ENCODE results near the gene CISH.

The CISH gene

DNA sequence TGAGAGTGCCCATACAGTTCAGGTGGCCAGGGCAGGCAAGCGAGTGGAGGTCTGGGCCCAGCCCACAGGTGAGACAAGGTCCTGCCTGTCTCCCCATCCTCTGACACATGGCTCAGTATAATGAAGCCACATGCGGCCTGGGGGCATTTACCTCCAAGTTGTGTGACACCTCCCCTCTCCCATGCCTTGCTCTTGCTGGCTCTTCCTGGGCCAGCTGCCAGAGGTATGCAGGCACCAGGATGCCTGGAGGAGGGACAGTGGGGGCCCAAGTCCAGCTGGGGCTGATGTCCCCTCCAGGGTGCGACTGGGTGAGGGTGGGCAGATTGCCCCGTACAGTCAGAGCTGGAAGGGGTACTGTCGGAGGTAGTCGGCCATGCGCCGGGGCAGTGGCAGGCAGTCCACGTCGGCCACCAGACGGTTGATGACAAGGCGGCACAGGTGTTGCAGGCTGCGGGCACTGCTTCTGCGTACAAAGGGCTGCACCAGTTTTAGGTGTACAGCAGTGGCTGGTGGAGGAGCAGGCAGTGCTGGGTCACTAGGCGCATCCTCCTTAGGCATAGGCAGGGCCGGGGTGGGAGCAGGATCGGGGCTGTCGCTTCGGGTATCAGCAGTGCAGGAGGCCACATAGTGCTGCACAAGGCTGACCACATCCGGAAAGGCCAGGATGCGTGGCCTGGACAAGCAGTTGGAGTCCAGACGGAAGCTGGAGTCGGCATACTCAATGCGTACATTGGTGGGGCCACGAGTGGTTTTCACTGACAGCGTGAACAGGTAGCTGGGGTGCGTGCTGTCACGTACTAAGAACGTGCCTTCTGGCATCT is 4.1 kb downstream of the CISH start:
- no peak for DNase-seq (ENCODE audit: low read depth)
- H3K4me3 ChIP-seq (ENCODE audit: low read depth, low read length) = no peak overlapping the region
- TF ChIP-seq MYC (IDR thresholded peaks at IDR 0.05; ENCODE audit: low read depth, low read length) = no peak
- no peak for TF ChIP-seq POLR2A (IDR thresholded peaks at IDR 0.05; ENCODE audit: extremely low read depth, insufficient read length)
- TF ChIP-seq, protein P1, sequence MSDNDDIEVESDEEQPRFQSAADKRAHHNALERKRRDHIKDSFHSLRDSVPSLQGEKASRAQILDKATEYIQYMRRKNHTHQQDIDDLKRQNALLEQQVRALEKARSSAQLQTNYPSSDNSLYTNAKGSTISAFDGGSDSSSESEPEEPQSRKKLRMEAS (IDR thresholded peaks at IDR 0.05; ENCODE audit: low read depth, low read length) = no peak
- TF ChIP-seq, protein P2, sequence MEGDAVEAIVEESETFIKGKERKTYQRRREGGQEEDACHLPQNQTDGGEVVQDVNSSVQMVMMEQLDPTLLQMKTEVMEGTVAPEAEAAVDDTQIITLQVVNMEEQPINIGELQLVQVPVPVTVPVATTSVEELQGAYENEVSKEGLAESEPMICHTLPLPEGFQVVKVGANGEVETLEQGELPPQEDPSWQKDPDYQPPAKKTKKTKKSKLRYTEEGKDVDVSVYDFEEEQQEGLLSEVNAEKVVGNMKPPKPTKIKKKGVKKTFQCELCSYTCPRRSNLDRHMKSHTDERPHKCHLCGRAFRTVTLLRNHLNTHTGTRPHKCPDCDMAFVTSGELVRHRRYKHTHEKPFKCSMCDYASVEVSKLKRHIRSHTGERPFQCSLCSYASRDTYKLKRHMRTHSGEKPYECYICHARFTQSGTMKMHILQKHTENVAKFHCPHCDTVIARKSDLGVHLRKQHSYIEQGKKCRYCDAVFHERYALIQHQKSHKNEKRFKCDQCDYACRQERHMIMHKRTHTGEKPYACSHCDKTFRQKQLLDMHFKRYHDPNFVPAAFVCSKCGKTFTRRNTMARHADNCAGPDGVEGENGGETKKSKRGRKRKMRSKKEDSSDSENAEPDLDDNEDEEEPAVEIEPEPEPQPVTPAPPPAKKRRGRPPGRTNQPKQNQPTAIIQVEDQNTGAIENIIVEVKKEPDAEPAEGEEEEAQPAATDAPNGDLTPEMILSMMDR (IDR thresholded peaks at IDR 0.05; ENCODE audit: low read depth, low read length) = no peak

DNA sequence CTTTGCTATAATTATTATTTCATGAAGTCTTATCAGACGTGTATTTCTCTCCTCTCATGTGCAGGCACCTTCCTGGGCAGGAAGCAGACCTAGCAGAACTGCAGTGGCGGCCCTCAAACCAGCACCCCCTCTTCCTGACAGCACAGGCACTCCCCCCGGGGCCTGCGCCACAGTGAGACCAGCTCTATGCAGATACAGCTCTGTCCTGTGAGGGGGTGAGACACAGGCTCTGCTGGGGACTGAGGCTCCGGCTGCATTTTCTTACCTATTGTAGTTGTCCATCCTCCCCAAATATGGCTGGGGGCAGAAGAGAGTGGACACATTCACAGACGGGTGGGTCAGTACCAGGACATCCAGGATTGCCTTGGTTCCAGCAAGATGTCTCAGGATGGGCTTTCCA is 5.0 kb downstream of the CISH start:
- no peak for DNase-seq (ENCODE audit: low read depth)
- no peak for TF ChIP-seq MYC (IDR thresholded peaks at IDR 0.05; ENCODE audit: low read depth, low read length)
- TF ChIP-seq, protein P1 (IDR thresholded peaks at IDR 0.05; ENCODE audit: low read depth, low read length) = no peak
- TF ChIP-seq, protein P2 (IDR thresholded peaks at IDR 0.05; ENCODE audit: low read depth, low read length) = no peak
- no peak for TF ChIP-seq POLR2A (IDR thresholded peaks at IDR 0.05; ENCODE audit: extremely low read depth, insufficient read length)
- no peak overlapping the region for H3K4me3 ChIP-seq (ENCODE audit: low read depth, low read length)

DNA sequence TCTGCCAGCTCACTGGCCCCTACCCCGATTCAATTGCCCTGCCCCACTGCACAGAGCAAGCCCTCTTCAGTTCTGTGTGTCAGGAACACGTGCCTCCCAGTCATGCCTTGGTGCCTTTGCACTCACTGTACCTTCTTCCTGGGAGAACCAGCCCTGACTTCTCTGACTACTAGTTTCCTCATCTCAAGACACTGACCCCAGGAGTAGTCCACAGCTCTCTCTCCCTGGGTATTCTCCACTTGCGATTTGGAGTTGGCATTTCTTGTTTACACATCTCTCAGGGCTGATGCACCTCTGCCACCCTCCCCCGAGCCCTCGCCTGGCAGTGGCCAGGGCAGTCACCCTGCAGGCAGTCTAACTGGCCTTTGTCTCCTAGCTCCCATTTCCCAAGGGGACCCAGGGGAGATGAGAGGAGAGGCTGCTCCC is 5.7 kb downstream of the CISH start:
- TF ChIP-seq, protein P1 (IDR thresholded peaks at IDR 0.05; ENCODE audit: low read depth, low read length) = no peak
- TF ChIP-seq, protein P2 (IDR thresholded peaks at IDR 0.05; ENCODE audit: low read depth, low read length) = no peak
- no peak for TF ChIP-seq MYC (IDR thresholded peaks at IDR 0.05; ENCODE audit: low read depth, low read length)
- TF ChIP-seq POLR2A (IDR thresholded peaks at IDR 0.05; ENCODE audit: extremely low read depth, insufficient read length) = no peak
- no peak for DNase-seq (ENCODE audit: low read depth)
- no peak overlapping the region for H3K4me3 ChIP-seq (ENCODE audit: low read depth, low read length)

DNA sequence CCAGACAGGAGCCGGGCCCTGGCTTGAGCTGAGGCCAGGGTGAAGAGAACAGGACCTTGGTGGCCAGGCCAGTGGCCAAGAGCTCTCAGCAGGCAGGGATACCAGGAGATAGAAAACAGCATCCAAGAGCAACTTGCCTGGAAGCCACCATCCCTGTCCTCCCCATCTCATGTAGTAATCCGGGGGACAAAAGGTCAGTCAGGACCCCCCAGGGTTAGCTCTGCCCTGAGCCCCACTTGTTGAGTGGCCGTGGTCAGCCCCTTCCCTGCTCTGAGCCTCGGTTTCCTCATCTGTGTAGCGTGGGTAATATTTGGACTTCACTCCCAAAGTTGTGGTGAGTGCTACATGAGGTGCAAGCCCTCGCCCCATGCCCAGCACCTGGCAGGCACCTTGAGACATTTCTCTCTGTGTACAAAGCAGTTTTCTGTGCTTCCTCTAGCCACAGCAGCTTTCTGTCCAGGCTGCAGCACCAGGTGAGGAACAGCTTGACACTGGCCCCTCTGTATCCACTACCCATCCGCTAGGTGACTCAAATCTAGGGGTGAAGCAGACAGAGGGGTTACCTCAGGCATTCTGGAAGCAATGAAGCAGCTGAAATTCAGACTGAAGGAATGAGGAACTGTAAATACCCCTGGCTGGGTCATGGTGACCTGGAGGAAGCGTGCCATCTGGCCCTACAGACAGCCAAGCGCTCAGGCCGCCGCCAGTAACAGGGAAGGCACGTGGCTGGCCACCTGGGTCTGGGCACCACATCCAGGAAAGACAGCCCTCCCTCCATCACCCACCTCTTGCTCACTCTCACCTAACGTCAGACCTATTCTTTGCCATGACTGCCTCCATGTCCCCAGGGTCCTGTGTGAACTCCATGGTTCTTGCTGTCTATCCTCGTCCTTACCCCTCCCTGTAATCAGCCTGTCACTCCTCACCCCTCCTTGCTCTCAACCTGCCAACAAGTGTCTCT is 6.7 kb downstream of the CISH start:
- no peak overlapping the region for H3K4me3 ChIP-seq (ENCODE audit: low read depth, low read length)
- TF ChIP-seq, protein P1 (IDR thresholded peaks at IDR 0.05; ENCODE audit: low read depth, low read length) = peak; percentile 50
- peak; percentile 26; the same call in 1 of the 2 replicates for TF ChIP-seq MYC (IDR thresholded peaks at IDR 0.05; ENCODE audit: low read depth, low read length)
- TF ChIP-seq, protein P2 (IDR thresholded peaks at IDR 0.05; ENCODE audit: low read depth, low read length) = no peak
- TF ChIP-seq POLR2A (IDR thresholded peaks at IDR 0.05; ENCODE audit: extremely low read depth, insufficient read length) = no peak
- peak; percentile 29 for DNase-seq (ENCODE audit: low read depth)

DNA sequence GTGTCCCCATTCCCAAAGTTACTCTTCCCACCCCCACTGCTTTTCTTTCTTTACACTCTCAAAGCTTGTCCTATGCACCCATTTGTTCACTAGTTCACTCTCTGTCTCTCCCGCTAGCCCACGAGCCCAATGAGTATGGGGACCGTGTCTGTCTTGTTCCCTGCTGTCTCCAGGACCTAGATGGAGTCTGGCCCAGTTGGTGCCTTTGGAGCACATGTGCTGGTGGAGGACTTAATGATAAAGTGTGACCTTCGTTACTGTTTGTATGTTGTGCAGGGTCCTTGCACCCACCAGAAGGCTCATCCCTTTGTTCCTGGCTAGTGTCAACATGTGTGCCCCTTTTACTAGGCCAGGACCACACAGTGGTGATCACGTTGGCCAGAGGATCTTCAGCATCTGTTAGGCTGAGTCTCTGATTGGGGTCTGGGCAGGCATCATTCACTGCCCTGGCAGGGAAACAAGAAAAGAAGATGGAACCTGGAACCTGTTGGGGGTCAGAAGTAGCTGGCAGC is 7.4 kb downstream of the CISH start:
- H3K4me3 ChIP-seq (ENCODE audit: low read depth, low read length) = no peak overlapping the region
- TF ChIP-seq MYC (IDR thresholded peaks at IDR 0.05; ENCODE audit: low read depth, low read length) (no peak), POLR2A (IDR thresholded peaks at IDR 0.05; ENCODE audit: extremely low read depth, insufficient read length) (no peak)
- TF ChIP-seq, protein P2 (IDR thresholded peaks at IDR 0.05; ENCODE audit: low read depth, low read length) = no peak
- TF ChIP-seq, protein P1 (IDR thresholded peaks at IDR 0.05; ENCODE audit: low read depth, low read length) = no peak
- DNase-seq (ENCODE audit: low read depth) = no peak

All from NB4 (cell line).